ENCODE measurements around the gene FHL3. TPM values are rescaled to one million over a fixed set of nuclear protein-coding genes. Genes with fewer than 3 reads are reported as not detected.
A peak's percentile ranks its signal among the peaks of the same experiment; 100 is the strongest.

The FHL3 gene, protein sequence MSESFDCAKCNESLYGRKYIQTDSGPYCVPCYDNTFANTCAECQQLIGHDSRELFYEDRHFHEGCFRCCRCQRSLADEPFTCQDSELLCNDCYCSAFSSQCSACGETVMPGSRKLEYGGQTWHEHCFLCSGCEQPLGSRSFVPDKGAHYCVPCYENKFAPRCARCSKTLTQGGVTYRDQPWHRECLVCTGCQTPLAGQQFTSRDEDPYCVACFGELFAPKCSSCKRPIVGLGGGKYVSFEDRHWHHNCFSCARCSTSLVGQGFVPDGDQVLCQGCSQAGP
- 10 to 100 TPM in 1 of 2 donors, 1 to 10 TPM in 1; 8.6 to 15.5 TPM for total RNA-seq

DNA sequence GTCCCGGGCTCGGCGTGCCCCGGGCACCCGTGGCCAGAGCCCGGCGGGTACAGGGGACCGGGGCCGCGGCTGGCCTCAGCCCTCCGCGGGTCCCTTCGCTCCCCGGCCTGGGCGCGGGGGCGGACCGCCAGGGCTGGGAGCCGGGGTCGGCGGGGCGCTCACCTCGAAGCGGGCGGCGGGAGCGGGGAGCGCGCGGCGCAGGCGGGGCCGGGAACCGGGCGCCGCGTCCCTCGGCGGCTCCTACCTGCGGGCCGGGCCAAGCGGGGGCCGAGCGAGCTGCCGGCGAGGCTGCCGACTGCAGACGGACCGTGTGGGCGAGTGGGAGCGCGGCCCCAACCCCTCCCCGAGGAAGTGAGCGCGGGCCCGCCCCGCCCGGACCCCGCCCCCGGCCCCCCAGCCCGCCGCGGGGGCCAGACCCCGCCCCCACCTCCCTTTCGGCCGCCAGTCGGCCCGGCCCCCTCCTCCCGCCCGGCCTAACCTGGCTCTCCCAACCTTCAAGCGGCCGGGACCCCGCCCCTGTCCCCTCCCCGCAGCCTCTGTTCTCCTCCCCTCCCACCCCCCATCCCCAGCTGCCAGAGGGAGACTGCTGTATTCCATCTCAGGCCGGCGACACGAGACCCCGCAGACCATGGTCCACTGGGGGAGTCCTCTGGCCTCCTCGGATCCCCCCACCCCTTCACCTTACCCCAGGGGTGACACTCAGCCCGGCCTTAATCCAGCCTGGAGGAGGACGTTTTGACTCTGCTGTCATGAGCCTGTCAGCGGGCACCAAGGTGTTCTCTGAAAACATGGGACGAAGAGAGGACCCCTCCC, at the start of gene FHL3:
Gene FHL3, minus strand, starts transcription at position 320 of the 813 bp plus-strand sequence. CDS start 6,102 bp downstream, outside the sequence.
- peak within 1 kb of the TSS; percentile 85 for H3K4me3 Mint-ChIP-seq
- H3K9me3 Mint-ChIP-seq = no peaks in the 10 kb centered on the region
- H3K4me1 Mint-ChIP-seq = peaks cover 15% of the 10 kb centered on the region
- peaks cover 13% of the 10 kb centered on the region for H3K36me3 Mint-ChIP-seq (ENCODE audit: low read depth)
- ATAC-seq (replicated peaks) = peak; percentile 31
- H3K27ac Mint-ChIP-seq = peak within 1 kb of the TSS; percentile 74
- peaks cover 4% of the 10 kb centered on the region for H3K27me3 Mint-ChIP-seq

GRCh38 chr1:38053416-38054091, 48.2 kb upstream of the FHL3 start:
- peak; percentile 28 for ATAC-seq (replicated peaks)
- H3K4me1 Mint-ChIP-seq = peaks cover 5% of the 10 kb centered on the region
- H3K36me3 Mint-ChIP-seq (ENCODE audit: low read depth) = no peaks in the 10 kb centered on the region
- no peaks in the 10 kb centered on the region for H3K9me3 Mint-ChIP-seq
- H3K27ac Mint-ChIP-seq = no peak overlapping the region
- H3K4me3 Mint-ChIP-seq = no peak overlapping the region
- peaks cover 6% of the 10 kb centered on the region for H3K27me3 Mint-ChIP-seq

DNA sequence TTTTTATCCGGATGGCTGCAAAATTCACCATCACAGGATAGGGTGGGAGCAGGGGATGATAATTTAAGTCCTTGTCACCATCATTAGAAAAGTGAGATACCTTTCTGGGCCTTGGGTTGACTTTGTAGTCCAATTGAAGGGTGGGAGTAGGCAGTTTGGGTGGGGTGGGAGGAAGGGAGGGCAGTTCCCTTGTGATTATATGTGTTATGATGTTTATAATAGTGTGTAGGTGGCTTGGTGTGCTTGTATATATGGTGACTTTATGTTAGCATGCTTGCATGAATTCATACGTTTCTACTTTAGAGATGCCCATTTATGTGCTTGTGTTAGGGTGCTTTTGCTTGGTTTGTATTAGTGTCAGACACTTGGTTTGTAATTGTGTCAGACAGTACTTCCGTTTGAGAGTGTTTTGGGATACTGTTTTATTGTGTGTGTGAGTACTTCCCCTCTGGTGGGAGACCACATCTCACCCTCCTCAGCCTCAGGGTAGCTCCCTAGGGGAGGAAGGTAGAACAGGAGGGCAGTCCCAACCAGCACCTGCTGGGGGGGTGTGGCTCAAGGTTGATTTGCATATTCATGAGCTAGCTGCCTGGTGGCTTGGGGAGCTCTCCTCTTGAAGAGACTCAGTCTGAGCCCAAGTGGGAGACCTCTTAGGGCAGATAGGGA, 47.6 kb upstream of the FHL3 start:
- peaks cover 5% of the 10 kb centered on the region for H3K4me1 Mint-ChIP-seq
- no peak overlapping the region for H3K27ac Mint-ChIP-seq

DNA sequence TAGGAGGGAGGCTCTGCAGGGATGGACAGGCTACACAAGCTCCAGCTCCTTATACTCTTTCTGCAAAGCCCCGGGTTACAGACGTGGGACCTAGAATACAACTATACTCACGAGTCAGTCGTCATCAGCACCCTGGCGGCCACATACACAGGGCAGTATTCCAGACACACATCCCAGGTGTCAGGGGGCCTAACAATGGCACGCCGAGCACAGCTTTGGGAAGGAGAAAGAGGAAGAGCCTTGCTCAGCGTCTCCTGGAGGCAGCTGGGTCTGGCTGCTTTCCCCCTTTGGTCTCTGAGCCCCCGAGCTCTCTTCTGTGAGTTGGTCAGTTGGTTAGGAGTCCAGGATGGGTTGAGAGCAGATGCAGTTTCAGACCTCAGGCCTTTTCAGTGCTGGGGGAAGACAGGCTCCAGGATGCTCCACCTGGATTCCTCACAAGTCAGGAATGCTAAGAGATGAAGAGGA, 45.8 kb upstream of the FHL3 start:
- H3K27me3 Mint-ChIP-seq = peaks cover 3% of the 10 kb centered on the region

More for the DNA sequence above, 47.6 kb upstream of the FHL3 start:
- H3K4me3 Mint-ChIP-seq = no peak overlapping the region
- peak; percentile 19 for ATAC-seq (replicated peaks)
- no peaks in the 10 kb centered on the region for H3K9me3 Mint-ChIP-seq
- H3K27me3 Mint-ChIP-seq = peaks cover 3% of the 10 kb centered on the region
- H3K36me3 Mint-ChIP-seq (ENCODE audit: low read depth) = no peaks in the 10 kb centered on the region

DNA sequence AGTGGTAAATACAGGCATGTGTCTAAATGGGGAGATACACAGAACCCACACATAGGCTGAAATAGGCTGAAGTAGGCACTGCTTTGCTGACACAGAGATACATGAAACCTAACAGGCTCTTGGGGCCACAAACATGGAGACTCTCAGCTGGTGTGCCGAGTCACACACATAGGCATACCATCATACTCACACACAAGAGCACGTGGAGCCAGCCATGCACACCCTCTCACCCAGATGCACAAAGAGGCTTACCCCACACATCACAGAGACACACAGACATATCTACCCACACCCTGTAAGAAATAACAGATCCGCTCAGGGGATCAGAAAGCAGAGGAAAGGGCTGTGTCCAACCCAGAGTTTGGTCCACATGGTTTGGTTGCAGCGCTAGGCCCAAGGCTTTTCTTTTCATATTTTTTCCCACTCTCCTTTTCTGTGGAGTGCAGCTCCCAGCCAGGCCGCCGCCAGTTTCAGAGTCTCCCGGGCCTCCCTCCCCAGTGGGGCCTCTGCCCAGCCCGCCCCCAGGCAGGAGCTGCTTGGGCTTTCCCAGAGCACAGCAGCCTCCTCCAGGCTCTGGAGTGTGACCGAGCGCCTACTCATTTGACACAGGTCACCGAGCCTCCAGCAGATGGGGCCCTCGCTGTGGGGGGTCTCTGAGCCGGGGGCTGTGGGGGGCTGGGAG, 45.2 kb upstream of the FHL3 start:
- no peak for ATAC-seq (replicated peaks)
- H3K9me3 Mint-ChIP-seq = no peaks in the 10 kb centered on the region
- no peak overlapping the region for H3K4me3 Mint-ChIP-seq
- peaks cover 5% of the 10 kb centered on the region for H3K4me1 Mint-ChIP-seq
- no peak overlapping the region for H3K27ac Mint-ChIP-seq
- no peaks in the 10 kb centered on the region for H3K36me3 Mint-ChIP-seq (ENCODE audit: low read depth)
- peaks cover 3% of the 10 kb centered on the region for H3K27me3 Mint-ChIP-seq

More for the DNA sequence above, 45.8 kb upstream of the FHL3 start:
- Mint-ChIP-seq H3K36me3 (ENCODE audit: low read depth) (no peaks in the 10 kb centered on the region), H3K27ac (no peak overlapping the region), H3K9me3 (no peaks in the 10 kb centered on the region), H3K4me3 (no peak overlapping the region), H3K4me1 (peaks cover 5% of the 10 kb centered on the region)
- no peak for ATAC-seq (replicated peaks)

- H3K4me1 Mint-ChIP-seq = peaks cover 5% of the 10 kb centered on the region
- H3K27ac Mint-ChIP-seq = no peak overlapping the region
- peak overlapping the region; percentile 58 for H3K4me3 Mint-ChIP-seq
- H3K27me3 Mint-ChIP-seq = peaks cover 17% of the 10 kb centered on the region
- H3K36me3 Mint-ChIP-seq (ENCODE audit: low read depth) = peaks cover 9% of the 10 kb centered on the region
- no peak for ATAC-seq (replicated peaks)
- H3K9me3 Mint-ChIP-seq = no peaks in the 10 kb centered on the region
These were observed 42.4 kb upstream of the FHL3 start for GRCh38 chr1:38047603-38048141.

DNA sequence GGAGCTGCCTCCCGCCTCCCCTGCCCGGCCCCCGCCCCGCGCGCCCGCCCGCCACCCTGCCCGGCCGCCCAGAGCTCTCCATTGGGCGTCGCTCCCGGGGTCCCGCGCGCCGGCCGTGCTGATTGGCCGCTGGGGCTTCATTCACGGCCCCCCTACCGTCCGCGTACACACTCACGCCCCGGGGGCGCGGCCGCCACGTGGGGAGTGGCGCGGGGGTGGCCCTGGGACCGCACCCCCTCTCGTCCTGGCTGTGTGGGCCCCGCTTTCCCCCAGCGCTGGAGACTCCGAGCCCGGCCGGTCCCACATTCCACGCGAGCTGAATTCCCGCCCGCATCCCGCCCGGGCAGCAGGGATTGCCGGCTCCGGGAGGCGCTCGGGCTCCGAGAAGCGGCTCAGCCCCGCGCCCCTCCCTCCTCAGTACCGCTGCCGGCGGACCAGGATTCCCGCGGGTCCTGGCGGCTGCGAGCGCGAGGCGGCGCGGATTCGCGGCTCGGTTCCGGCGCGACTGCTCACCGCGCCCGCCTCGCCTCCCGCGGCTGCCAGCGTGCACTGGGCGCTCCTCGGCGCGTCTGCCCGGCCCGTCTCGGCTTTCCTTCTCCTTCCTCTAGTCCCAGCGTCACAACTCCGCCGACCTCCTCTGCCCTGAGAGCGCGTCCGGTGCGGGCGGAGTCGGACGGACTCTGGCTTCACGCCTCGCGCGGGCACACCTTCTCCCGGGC, 41.7 kb upstream of the FHL3 start:
- Mint-ChIP-seq H3K9me3 (no peaks in the 10 kb centered on the region), H3K36me3 (ENCODE audit: low read depth) (peaks cover 11% of the 10 kb centered on the region), H3K27me3 (peaks cover 24% of the 10 kb centered on the region), H3K27ac (no peak overlapping the region), H3K4me3 (peak overlapping the region; percentile 58), H3K4me1 (peaks cover 5% of the 10 kb centered on the region)
- peak; percentile 43 for ATAC-seq (replicated peaks)

- H3K36me3 Mint-ChIP-seq (ENCODE audit: low read depth) = peaks cover 11% of the 10 kb centered on the region
- H3K4me3 Mint-ChIP-seq = peak within 1 kb of the TSS; percentile 58
- peak; percentile 86 for ATAC-seq (replicated peaks)
- H3K9me3 Mint-ChIP-seq = no peaks in the 10 kb centered on the region
- peaks cover 28% of the 10 kb centered on the region for H3K27me3 Mint-ChIP-seq
- peaks cover 5% of the 10 kb centered on the region for H3K4me1 Mint-ChIP-seq
- no peak within 1 kb of the TSS for H3K27ac Mint-ChIP-seq
These were observed 41.1 kb upstream of the FHL3 start, which contains the start of gene POU3F1 for GRCh38 chr1:38046333-38046883. TSS of gene POU3F1 (minus strand) at chr1:38046793. CDS start at chr1:38046743, 50 bp downstream.

DNA sequence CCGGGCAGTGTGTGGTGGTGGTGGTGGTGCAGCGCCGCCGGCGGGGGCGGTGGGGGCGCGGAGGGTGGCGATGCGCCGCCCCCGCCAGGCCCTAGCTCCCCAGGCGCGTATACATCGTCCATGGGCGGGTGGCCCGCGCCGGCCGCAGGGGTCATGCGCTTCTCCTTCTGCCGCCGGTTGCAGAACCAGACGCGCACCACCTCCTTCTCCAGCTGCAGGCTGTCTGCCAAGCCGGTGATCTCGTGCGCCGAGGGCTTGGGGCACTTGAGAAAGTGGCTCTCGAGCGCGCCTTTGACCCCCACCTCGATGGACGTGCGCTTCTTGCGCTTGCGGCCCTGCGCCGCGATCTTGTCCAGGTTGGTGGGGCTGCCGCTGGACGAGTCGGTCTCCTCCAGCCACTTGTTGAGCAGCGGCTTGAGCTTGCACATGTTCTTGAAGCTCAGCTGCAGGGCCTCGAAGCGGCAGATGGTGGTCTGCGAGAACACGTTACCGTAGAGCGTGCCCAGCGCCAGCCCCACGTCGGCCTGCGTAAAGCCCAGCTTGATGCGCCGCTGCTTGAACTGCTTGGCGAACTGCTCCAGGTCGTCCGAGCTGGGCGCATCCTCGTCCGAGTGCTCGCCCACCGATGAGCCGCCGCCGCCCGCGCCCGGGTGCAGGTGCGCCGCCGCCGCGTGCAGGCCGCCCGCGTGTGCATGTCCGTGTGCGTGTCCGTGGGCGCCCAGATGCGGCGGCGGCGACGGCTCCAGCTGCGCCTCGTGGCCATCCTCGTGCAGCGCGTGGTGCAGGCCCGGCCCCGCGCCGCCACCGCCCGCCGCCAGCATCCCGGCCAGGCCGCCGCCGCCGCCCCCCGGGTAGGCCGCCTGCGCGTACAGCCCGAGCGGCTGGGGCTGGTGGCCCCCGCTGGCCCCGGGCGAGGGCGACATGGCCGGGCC, 40.4 kb upstream of the FHL3 start:
- peaks cover 11% of the 10 kb centered on the region for H3K36me3 Mint-ChIP-seq (ENCODE audit: low read depth)
- no peak overlapping the region for H3K27ac Mint-ChIP-seq
- peaks cover 5% of the 10 kb centered on the region for H3K4me1 Mint-ChIP-seq
- no peaks in the 10 kb centered on the region for H3K9me3 Mint-ChIP-seq
- H3K4me3 Mint-ChIP-seq = peak overlapping the region; percentile 16
- ATAC-seq (replicated peaks) = no peak
- H3K27me3 Mint-ChIP-seq = peaks cover 28% of the 10 kb centered on the region

GRCh38 chr1:38044221-38045215, 39.2 kb upstream of the FHL3 start:
- H3K36me3 Mint-ChIP-seq (ENCODE audit: low read depth) = peaks cover 11% of the 10 kb centered on the region

More at GRCh38 chr1:38044221-38045215, 39.2 kb upstream of the FHL3 start:
- H3K27ac Mint-ChIP-seq = no peak overlapping the region
- no peaks in the 10 kb centered on the region for H3K9me3 Mint-ChIP-seq
- peaks cover 38% of the 10 kb centered on the region for H3K27me3 Mint-ChIP-seq
- H3K4me3 Mint-ChIP-seq = peak overlapping the region; percentile 65
- peaks cover 5% of the 10 kb centered on the region for H3K4me1 Mint-ChIP-seq
- no peak for ATAC-seq (replicated peaks)

Measured in activated T-helper 17 cell treated with anti-CD3 and anti-CD28 coated beads, Interleukin-2, amount 50 U/mL, for 72 hours (primary cell).